K562 (cell line): Measurements from ENCODE around the gene CHCHD1. TPM values are rescaled to one million over a fixed set of nuclear protein-coding genes. Genes with fewer than 3 reads are reported as not detected.

Experiments used
- CBX8 ChIP-seq: fragments of 200-600 bp; sonication (generic); IDR thresholded peaks from 2 replicates; pipeline ENCODE4 v1.6.1; 2012; ENCODE audit warnings: borderline replicate concordance, mixed run types, low read depth, mild to moderate bottlenecking, moderate library complexity, mixed read lengths, low read length, control low read depth, inconsistent platforms; ENCODE audit not compliant: poor library complexity, severe bottlenecking; ENCODE audit errors: extremely low read depth
- DNMT1 ChIP-seq: fragments of 450-650 bp; IDR thresholded peaks from 2 replicates; pipeline ENCODE4 v1.6.1; 2016; ENCODE audit warnings: antibody characterized with exemption, mild to moderate bottlenecking
- HINFP ChIP-seq: fragments of 450-650 bp; conservative IDR thresholded peaks from 2 replicates; pipeline ENCODE4 v1.6.1; 2016; ENCODE audit warnings: missing genetic modification characterization, low read depth, mild to moderate bottlenecking, control low read depth, missing compliant biosample characterization
- HIVEP1 ChIP-seq: fragments of 250-450 bp; sonication (Bioruptor Pico); IDR thresholded peaks from 2 replicates; pipeline ENCODE4 v1.4.0; 2020; ENCODE audit warnings: mild to moderate bottlenecking
- HMG20B ChIP-seq: fragments of 250-450 bp; sonication (Bioruptor Pico); IDR thresholded peaks from 2 replicates; pipeline ENCODE4 v1.5.0; 2021; ENCODE audit warnings: mild to moderate bottlenecking
- NELFE ChIP-seq: IDR thresholded peaks from 2 replicates; pipeline ENCODE4 v1.6.1; 2011; ENCODE audit warnings: mild to moderate bottlenecking; ENCODE audit not compliant: insufficient read depth, insufficient read length
- NR0B1 ChIP-seq: fragments of 450-650 bp; IDR thresholded peaks from one replicate; pipeline ENCODE4 v1.6.1; 2018; ENCODE audit warnings: mild to moderate bottlenecking, moderate library complexity; ENCODE audit not compliant: partially characterized antibody
- PHB ChIP-seq: fragments of 250-450 bp; sonication (Bioruptor Pico); IDR thresholded peaks from 2 replicates; pipeline ENCODE4 v1.5.0; 2021
- POLR2B ChIP-seq: fragments of 450-650 bp; IDR thresholded peaks from 2 replicates; pipeline ENCODE4 v1.6.1; 2018; ENCODE audit warnings: low read depth; ENCODE audit not compliant: partially characterized antibody
- RNF219 ChIP-seq: fragments of 250-450 bp; sonication (Bioruptor Pico); IDR thresholded peaks from 2 replicates; pipeline ENCODE4 v1.5.0; 2022; ENCODE audit warnings: mild to moderate bottlenecking
- SMAD2 ChIP-seq: fragments of 150-350 bp; IDR thresholded peaks from 2 replicates; pipeline ENCODE4 v1.6.1; 2014; ENCODE audit warnings: low read depth, mild to moderate bottlenecking, low read length
- STAT6 ChIP-seq: sonication (generic); formaldehyde crosslinking; IDR thresholded peaks from 2 replicates; pipeline ENCODE4 v1.8.1; 2023; ENCODE audit warnings: mild to moderate bottlenecking, missing genetic modification reagents
- TBL1XR1 ChIP-seq, 2 experiments: IDR thresholded peaks; 2 replicates each; pipeline ENCODE4 v1.6.1; 2012; ENCODE audit warnings: improper control_type of control experiment in 2 of 2, low read length in 2 of 2, mild to moderate bottlenecking in 1 of 2
- THRAP3 ChIP-seq: fragments of 450-650 bp; IDR thresholded peaks from 2 replicates; pipeline ENCODE4 v1.6.1; 2016; ENCODE audit warnings: mild to moderate bottlenecking, inconsistent platforms, borderline replicate concordance
- ZBTB26 ChIP-seq: fragments of 450-650 bp; formaldehyde crosslinking; IDR thresholded peaks from 2 replicates; pipeline ENCODE4 v1.4.0; 2022; ENCODE audit warnings: missing genetic modification characterization
- ZNF740 ChIP-seq, 3 experiments: fragments of 200-800 bp in 1 of 3; sonication (Bioruptor generic) in 1 of 3; sonication (generic) in 1 of 3; formaldehyde crosslinking in 1 of 3; IDR thresholded peaks; 2 replicates each; pipeline versions ENCODE4 v1.6.1 to v1.8.0; 2016 to 2022; ENCODE audit warnings: mild to moderate bottlenecking in 2 of 3, missing compliant biosample characterization in 2 of 3, missing genetic modification characterization in 2 of 3, missing genetic modification reagents in 1 of 3
- polyA plus RNA-seq, 8 experiments: library from polyadenylated mRNA; depleted of rRNA in 4 of 8; stranded (reverse) in 5 of 8; unstranded in 3 of 8; fragments of >200 nt; fragmentation: Nextera tagmentation in 2 of 8; fragmentation: Illumina TruSeq in 1 of 8; extraction: Ambion mirVana in 2 of 8; extraction: Trizol in 1 of 8; gene quantifications; 2 replicates each; pipeline versions ENCODE4 v1.2.1 to v1.2.3, GENCODE V29; 2011 to 2014; ENCODE audit warnings: inconsistent platforms in 1 of 8, missing spikeins in 1 of 8
- total RNA-seq, 7 experiments: library from RNA; depleted of rRNA in 6 of 7; stranded (reverse); fragments of >200 nt in 6 of 7; fragmentation: Illumina TruSeq in 2 of 7; extraction: Trizol in 2 of 7; gene quantifications; 2 replicates each; pipeline versions ENCODE4 v1.2.1 to v1.2.3, GENCODE V29; 2011 to 2021; ENCODE audit warnings: low replicate concordance in 1 of 7

The CHCHD1 gene
- total and polyA plus RNA-seq, 9 of the 15 experiments (the other 6 are each of a cell fraction or from before 2014, with no cell fraction given): 52.9 to 126 (median 83.4) TPM

- no peak for TF ChIP-seq HINFP (tag)
- TF ChIP-seq CBX8: no peak
- TF ChIP-seq TBL1XR1 (IDR thresholded peaks at IDR 0.05; ENCODE audit: low read length in 2 of 2): no peak
- TF ChIP-seq HMG20B: no peak
- no peak for TF ChIP-seq THRAP3
- TF ChIP-seq SMAD2: no peak
- TF ChIP-seq RNF219 (CRISPR knock-in tag): no peak
- TF ChIP-seq STAT6 (CRISPR knock-in tag): no peak
- peak; percentile 98 for TF ChIP-seq ZNF740 (CRISPR knock-in tag; IDR thresholded peaks at IDR 0.05)
- TF ChIP-seq ZNF740 (tag; IDR thresholded peaks at IDR 0.05): peak in 1 of 2 experiments; percentile 94; a peak in 2 of 4 replicates
- TF ChIP-seq NELFE: no peak
- no peak for TF ChIP-seq HIVEP1 (CRISPR knock-in tag)
- TF ChIP-seq POLR2B: no peak
- no peak for TF ChIP-seq NR0B1
- no peak for TF ChIP-seq PHB (CRISPR knock-in tag)
- TF ChIP-seq DNMT1: no peak
- no peak for TF ChIP-seq ZBTB26 (CRISPR knock-in tag)
Measured at GRCh38 chr10:73814896-73815718, 33.3 kb downstream of the CHCHD1 start (continued).
